CD4-positive, alpha-beta T cell treated with Interleukin-15 for 4 hours (primary cell): ENCODE measurements around the gene MAPK8IP1.

ENCODE experiments used
- DNase-seq: peaks from one replicate; pipeline ENCODE4 v3.0.0-alpha.2; 2020; ENCODE audit warnings: low spot score

MAPK8IP1 gene

GRCh38 chr11:45860348-45860747 is 25.1 kb upstream of the MAPK8IP1 start:
- no peak for DNase-seq

GRCh38 chr11:45860764-45861510 is 24.5 kb upstream of the MAPK8IP1 start:
- DNase-seq: no peak

GRCh38 chr11:45864041-45864440 is 21.4 kb upstream of the MAPK8IP1 start:
- no peak for DNase-seq

- DNase-seq: no peak
These were observed 15.9 kb upstream of the MAPK8IP1 start for GRCh38 chr11:45869551-45869950.

- no peak for DNase-seq
These were observed 14.7 kb upstream of the MAPK8IP1 start for GRCh38 chr11:45870706-45871105.

- DNase-seq: no peak
These were observed 13.8 kb upstream of the MAPK8IP1 start for GRCh38 chr11:45871638-45872037.

GRCh38 chr11:45872651-45873356 is 12.6 kb upstream of the MAPK8IP1 start:
- DNase-seq: peak; percentile 10

GRCh38 chr11:45876401-45876800 is 9.1 kb upstream of the MAPK8IP1 start:
- no peak for DNase-seq

GRCh38 chr11:45877221-45877620 is 8.2 kb upstream of the MAPK8IP1 start:
- DNase-seq: no peak

- DNase-seq: no peak
These were observed 7.6 kb upstream of the MAPK8IP1 start for GRCh38 chr11:45877845-45878244.

- no peak for DNase-seq
These were observed 5.4 kb upstream of the MAPK8IP1 start for GRCh38 chr11:45879803-45880686.

- DNase-seq: no peak
These were observed 4.5 kb upstream of the MAPK8IP1 start for GRCh38 chr11:45880772-45881570.

GRCh38 chr11:45881708-45882368 is 3.6 kb upstream of the MAPK8IP1 start:
- DNase-seq: no peak

- DNase-seq: no peak
These were observed 760 bp upstream of the MAPK8IP1 start for GRCh38 chr11:45884596-45885185.

- DNase-seq: no peak
These were observed 670 bp downstream of the MAPK8IP1 start for GRCh38 chr11:45885921-45886721.

GRCh38 chr11:45886816-45887520 is 1.5 kb downstream of the MAPK8IP1 start:
- DNase-seq: no peak

GRCh38 chr11:45887587-45887986 is 2.1 kb downstream of the MAPK8IP1 start:
- no peak for DNase-seq

- no peak for DNase-seq
These were observed 4.1 kb downstream of the MAPK8IP1 start for GRCh38 chr11:45889555-45889954.

- DNase-seq: no peak
These were observed 4.5 kb downstream of the MAPK8IP1 start for GRCh38 chr11:45889966-45890365.
